Upper lobe of left lung (tissue), 6 donors: ENCODE data around the gene OAF. TPM values are rescaled to one million over a fixed set of nuclear protein-coding genes. Genes with fewer than 3 reads are reported as not detected.

Source experiments
- ATAC-seq, 2 donors: fragments of 200-7000 bp; cut with Tn5 transposase; one replicate each; pipeline ENCODE4 v1.9.1; 2022; ENCODE audit warnings: mild to moderate bottlenecking in 2 of 2, moderate library complexity in 2 of 2; ENCODE audit not compliant: low FRiP score in 2 of 2
- DNase-seq, 2 donors: peaks; one replicate each; pipeline ENCODE4 v3.0.0-alpha.2; 2019 to 2020
- H3K27ac ChIP-seq, 4 donors: fragments of 200-600 bp; sonication (generic); one replicate each; pipeline ENCODE4 v1.5.1; 2016 to 2019
- H3K27me3 ChIP-seq, 4 donors: fragments of 200-600 bp; sonication (generic); one replicate each; pipeline ENCODE4 v1.5.1; 2017 to 2019
- H3K36me3 ChIP-seq, 4 donors: fragments of 200-600 bp; sonication (generic); one replicate each; pipeline ENCODE4 v1.5.1; 2016 to 2019
- H3K4me1 ChIP-seq, 4 donors: fragments of 200-600 bp; sonication (generic); one replicate each; pipeline ENCODE4 v1.5.1; 2018 to 2019
- H3K4me3 ChIP-seq, 4 donors: fragments of 200-600 bp; sonication (generic); one replicate each; pipeline ENCODE4 v1.5.1; 2017 to 2019; ENCODE audit warnings: mild to moderate bottlenecking in 2 of 4, moderate library complexity in 1 of 4
- H3K9me3 ChIP-seq, 4 donors: fragments of 200-600 bp; sonication (generic); one replicate each; pipeline ENCODE4 v1.5.1; 2018 to 2019
- CTCF ChIP-seq, 6 experiments: fragments of 450-650 bp in 4 of 6; fragments of 200-600 bp in 2 of 6; sonication (generic) in 2 of 6; IDR thresholded peaks; one replicate each; pipeline ENCODE4 v1.5.1; 2016 to 2019; ENCODE audit warnings: antibody characterized with exemption in 6 of 6
- EP300 ChIP-seq, 4 donors: sonication (generic); formaldehyde crosslinking; IDR thresholded peaks; one replicate each; pipeline ENCODE4 v1.5.1; 2017; ENCODE audit warnings: antibody characterized with exemption in 4 of 4, control low read depth in 2 of 4
- POLR2A ChIP-seq, 4 donors: fragments of 450-650 bp; IDR thresholded peaks; one replicate each; pipeline ENCODE4 v1.5.1; 2016 to 2017; ENCODE audit warnings: antibody characterized with exemption in 4 of 4, mild to moderate bottlenecking in 2 of 4
- POLR2AphosphoS5 ChIP-seq, 2 donors: sonication (generic); formaldehyde crosslinking; IDR thresholded peaks; one replicate each; pipeline ENCODE4 v1.5.1; 2017; ENCODE audit warnings: antibody characterized with exemption in 2 of 2
- WGBS, 2 donors: methylation state at CpG; one replicate each; pipeline ENCODE4 v1.1.5; 2017 to 2018; 5-methylcytosine and 5-hydroxymethylcytosine counted together
- total RNA-seq, 6 donors: library from RNA; depleted of rRNA in 4 of 6; stranded (reverse); fragments of >200 nt in 4 of 6; gene quantifications; one replicate each; pipeline versions ENCODE4 v1.1.0 to v1.2.1, GENCODE V29; 2016 to 2021
- donor health status: DM: no; HTN: no; CAD: no; lungs with moderate emphysema.
- donor health status: DM: no; HTN: yes; CAD: no; lungs with severe emphysema.

OAF gene
- total RNA-seq, 6 donors from 2014 or later: 5.1 to 41.6 (median 8.7) TPM

GRCh38 chr11:120229451-120230424, 18.9 kb downstream of the OAF start:
- DNase-seq (no peak), ATAC-seq (no peak)
- TF ChIP-seq POLR2A (IDR thresholded peaks at IDR 0.05) (no peak), CTCF (IDR thresholded peaks at IDR 0.05) (peak; percentile 29 to 55 (median 50)), EP300 (IDR thresholded peaks at IDR 0.05) (no peak), POLR2AphosphoS5 (IDR thresholded peaks at IDR 0.05) (no peak)
- Histone ChIP-seq H3K9me3 (no peaks in the 10 kb centered on the region), H3K4me1 (peaks cover 6 to 10% (median 8%) of the 10 kb centered on the region in 4 donors), H3K36me3 (no peaks in the 10 kb centered on the region), H3K27me3 (no peaks in the 10 kb centered on the region), H3K27ac (no peak overlapping the region), H3K4me3 (no peak overlapping the region)
- WGBS, 2 donors: 56 to 61% methylated on average over 15 to 17 of the region's 17 CpGs

- no peak overlapping the region for H3K4me3 ChIP-seq
- WGBS, 2 donors: 81 to 89% methylated on average over 4 to 5 of the region's 5 CpGs
- no peaks in the 10 kb centered on the region for H3K9me3 ChIP-seq
- peaks cover 0 to 2% (median under 1%) of the 10 kb centered on the region in 4 donors for H3K4me1 ChIP-seq
- DNase-seq: no peak
- no peak overlapping the region for H3K27ac ChIP-seq
- TF ChIP-seq EP300 (IDR thresholded peaks at IDR 0.05): no peak
- TF ChIP-seq POLR2AphosphoS5 (IDR thresholded peaks at IDR 0.05): no peak
- no peak for TF ChIP-seq CTCF (IDR thresholded peaks at IDR 0.05)
- TF ChIP-seq POLR2A (IDR thresholded peaks at IDR 0.05): no peak
- no peak for ATAC-seq
- H3K36me3 ChIP-seq: no peaks in the 10 kb centered on the region
- H3K27me3 ChIP-seq: no peaks in the 10 kb centered on the region
These were observed 19.7 kb downstream of the OAF start for GRCh38 chr11:120230433-120231071.

GRCh38 chr11:120231963-120232362, 21.1 kb downstream of the OAF start:
- H3K9me3 ChIP-seq: no peaks in the 10 kb centered on the region
- DNase-seq (no peak), ATAC-seq (no peak)
- no peaks in the 10 kb centered on the region for H3K36me3 ChIP-seq
- H3K27ac ChIP-seq: no peak overlapping the region
- no peak overlapping the region for H3K4me3 ChIP-seq
- H3K27me3 ChIP-seq: no peaks in the 10 kb centered on the region
- no peaks in the 10 kb centered on the region for H3K4me1 ChIP-seq
- 40 to 67% methylated on average over 1 to 4 of the region's 4 CpGs for WGBS, 2 donors
- no peak for TF ChIP-seq EP300 (IDR thresholded peaks at IDR 0.05)
- TF ChIP-seq POLR2A (IDR thresholded peaks at IDR 0.05): no peak
- TF ChIP-seq POLR2AphosphoS5 (IDR thresholded peaks at IDR 0.05): no peak
- no peak for TF ChIP-seq CTCF (IDR thresholded peaks at IDR 0.05)

GRCh38 chr11:120233207-120233803, 22.5 kb downstream of the OAF start:
- Histone ChIP-seq H3K9me3 (no peaks in the 10 kb centered on the region), H3K27ac (no peak overlapping the region), H3K36me3 (no peaks in the 10 kb centered on the region), H3K4me3 (no peak overlapping the region), H3K4me1 (no peaks in the 10 kb centered on the region), H3K27me3 (no peaks in the 10 kb centered on the region)
- no peak for ATAC-seq
- DNase-seq: no peak
- WGBS, 2 donors: 75 to 81% methylated on average over 9 of the region's 9 CpGs
- TF ChIP-seq EP300 (IDR thresholded peaks at IDR 0.05): no peak
- no peak for TF ChIP-seq POLR2A (IDR thresholded peaks at IDR 0.05)
- TF ChIP-seq CTCF (IDR thresholded peaks at IDR 0.05): no peak
- no peak for TF ChIP-seq POLR2AphosphoS5 (IDR thresholded peaks at IDR 0.05)
